GM10266 (cell line): Measurements from ENCODE around the gene ATG2B.

Source experiments
- DNase-seq: peaks from one replicate; pipeline ENCODE4 v3.0.0; 2012; ENCODE audit errors: extremely low spot score
- TF ChIP-seq, protein P1 (sequence below): IDR thresholded peaks from 2 replicates; pipeline ENCODE4 v1.5.1; 2012; ENCODE audit warnings: mild to moderate bottlenecking, low read depth; ENCODE audit not compliant: control insufficient read depth, insufficient read depth; ENCODE audit errors: missing control alignments

ATG2B gene

GRCh38 chr14:96376093-96376492, 13.0 kb upstream of the ATG2B start:
- TF ChIP-seq, protein P1, sequence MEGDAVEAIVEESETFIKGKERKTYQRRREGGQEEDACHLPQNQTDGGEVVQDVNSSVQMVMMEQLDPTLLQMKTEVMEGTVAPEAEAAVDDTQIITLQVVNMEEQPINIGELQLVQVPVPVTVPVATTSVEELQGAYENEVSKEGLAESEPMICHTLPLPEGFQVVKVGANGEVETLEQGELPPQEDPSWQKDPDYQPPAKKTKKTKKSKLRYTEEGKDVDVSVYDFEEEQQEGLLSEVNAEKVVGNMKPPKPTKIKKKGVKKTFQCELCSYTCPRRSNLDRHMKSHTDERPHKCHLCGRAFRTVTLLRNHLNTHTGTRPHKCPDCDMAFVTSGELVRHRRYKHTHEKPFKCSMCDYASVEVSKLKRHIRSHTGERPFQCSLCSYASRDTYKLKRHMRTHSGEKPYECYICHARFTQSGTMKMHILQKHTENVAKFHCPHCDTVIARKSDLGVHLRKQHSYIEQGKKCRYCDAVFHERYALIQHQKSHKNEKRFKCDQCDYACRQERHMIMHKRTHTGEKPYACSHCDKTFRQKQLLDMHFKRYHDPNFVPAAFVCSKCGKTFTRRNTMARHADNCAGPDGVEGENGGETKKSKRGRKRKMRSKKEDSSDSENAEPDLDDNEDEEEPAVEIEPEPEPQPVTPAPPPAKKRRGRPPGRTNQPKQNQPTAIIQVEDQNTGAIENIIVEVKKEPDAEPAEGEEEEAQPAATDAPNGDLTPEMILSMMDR: no peak
- no peak for DNase-seq

- TF ChIP-seq, protein P1: no peak
- DNase-seq: no peak
Measured at GRCh38 chr14:96373538-96373937, 10.4 kb upstream of the ATG2B start.

GRCh38 chr14:96370528-96370927, 7.4 kb upstream of the ATG2B start:
- TF ChIP-seq, protein P1: no peak
- DNase-seq: no peak

DNA sequence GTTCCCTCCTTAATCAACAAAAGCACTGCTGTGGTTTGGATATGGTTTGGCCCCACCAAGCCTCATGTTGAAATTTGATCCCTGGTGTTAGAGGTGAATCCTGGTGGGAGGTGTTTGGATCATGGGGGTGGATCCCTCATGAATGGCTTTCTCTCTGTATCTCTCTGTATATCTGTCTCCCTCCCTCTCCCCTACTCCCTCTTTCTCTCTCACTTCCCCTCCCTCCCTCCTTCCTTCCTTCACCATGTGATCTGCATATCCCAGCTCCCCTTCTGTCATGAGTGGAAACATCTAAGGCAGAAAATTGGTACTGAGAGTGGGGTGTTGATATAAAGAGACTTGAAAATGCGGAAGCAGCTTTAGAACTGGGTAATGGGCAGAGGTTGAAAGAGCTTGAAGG, 5.4 kb upstream of the ATG2B start:
- DNase-seq: no peak
- TF ChIP-seq, protein P1: no peak

DNA sequence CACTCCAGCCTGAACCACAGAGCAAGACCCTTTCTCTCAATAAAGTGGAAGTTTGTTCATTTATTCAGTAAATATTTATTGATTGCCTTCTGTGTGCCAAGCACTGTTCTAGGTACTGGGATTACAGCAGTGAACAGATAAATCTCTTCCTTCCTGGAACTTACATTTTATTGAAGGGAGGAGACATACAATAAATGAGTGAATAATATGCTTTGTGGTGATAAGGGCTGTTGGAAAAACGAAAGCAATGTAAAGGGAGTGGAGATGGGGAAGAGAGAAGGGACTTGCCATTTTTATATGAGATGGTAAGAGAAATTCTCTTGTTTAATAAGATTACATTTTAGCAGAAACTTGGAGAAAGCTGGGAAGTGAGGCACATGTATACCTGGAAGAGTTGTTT, 1.8 kb upstream of the ATG2B start:
- TF ChIP-seq, protein P1: no peak
- no peak for DNase-seq

GRCh38 chr14:96363751-96364336, 703 bp upstream of the ATG2B start:
- peak; percentile 20 for DNase-seq
- TF ChIP-seq, protein P1: no peak

GRCh38 chr14:96362071-96362964, 823 bp downstream of the ATG2B start:
- TF ChIP-seq, protein P1: no peak
- DNase-seq: peak; percentile 63
